Caco-2 (cell line): ENCODE measurements around the gene WDFY2. TPM values are rescaled to one million over a fixed set of nuclear protein-coding genes. Genes with fewer than 3 reads are reported as not detected.

Experiments
- BruUV-seq: library from RNA; stranded (reverse); fragments of 400-500 nt; replicated peaks from 2 replicates; lab custom pipeline; 2021; lab: Mats Ljungman, UMichigan
- CTCF ChIA-PET: fragments of 300-600 bp; sonication (Branson Sonifier 250); formaldehyde crosslinking; loops from one replicate; lab custom pipeline; 2022; ENCODE audit warnings: antibody characterized with exemption; lab: Charles Lee
- POLR2A ChIA-PET: fragments of 300-600 bp; sonication (Branson Sonifier 250); formaldehyde crosslinking; loops from one replicate; lab custom pipeline; 2022; ENCODE audit warnings: antibody characterized with exemption; lab: Charles Lee
- DNase-seq, 2 experiments: peaks; one replicate each; pipeline versions ENCODE4 v3.0.0 to v3.0.0-alpha.2; 2020 to 2022
- H3K27me3 ChIP-seq: replicated peaks from 2 replicates; pipeline ENCODE4 v1.6.0; 2011; ENCODE audit warnings: low read length; ENCODE audit not compliant: control insufficient read depth, insufficient read depth
- H3K36me3 ChIP-seq: 2 replicates; pipeline ENCODE4 v1.5.1; 2011; ENCODE audit warnings: low read length; ENCODE audit not compliant: control insufficient read depth, insufficient read depth
- H3K4me1 ChIP-seq: fragments of 250-450 bp; sonication (Bioruptor Pico); 2 replicates; pipeline ENCODE4 v1.5.1; 2020; ENCODE audit warnings: mild to moderate bottlenecking
- H3K4me3 ChIP-seq: 2 replicates; pipeline ENCODE4 v1.5.1; 2011; ENCODE audit warnings: low read depth, mild to moderate bottlenecking, control low read depth, low read length
- H3K9me3 ChIP-seq: fragments of 250-450 bp; sonication (Bioruptor Pico); 2 replicates; pipeline ENCODE4 v1.5.1; 2020; ENCODE audit warnings: mild to moderate bottlenecking, moderate library complexity
- H3K27ac Mint-ChIP-seq: one replicate; pipeline ENCODE4 v1.8.0; 2022; ENCODE audit warnings: mixed read lengths; ENCODE audit not compliant: unreplicated experiment
- H3K27me3 Mint-ChIP-seq: one replicate; pipeline ENCODE4 v1.8.0; 2022; ENCODE audit warnings: mixed read lengths; ENCODE audit not compliant: insufficient read depth, unreplicated experiment
- H3K36me3 Mint-ChIP-seq: one replicate; pipeline ENCODE4 v1.8.0; 2022; ENCODE audit warnings: mild to moderate bottlenecking, mixed read lengths; ENCODE audit not compliant: insufficient read depth, unreplicated experiment
- H3K4me1 Mint-ChIP-seq: one replicate; pipeline ENCODE4 v1.8.0; 2022; ENCODE audit warnings: low read depth, mixed read lengths; ENCODE audit not compliant: unreplicated experiment
- H3K4me3 Mint-ChIP-seq: one replicate; pipeline ENCODE4 v1.8.0; 2022; ENCODE audit warnings: mild to moderate bottlenecking, moderate library complexity, mixed read lengths; ENCODE audit not compliant: unreplicated experiment
- H3K9me3 Mint-ChIP-seq: one replicate; pipeline ENCODE4 v1.8.0; 2022; ENCODE audit warnings: mixed read lengths; ENCODE audit not compliant: unreplicated experiment
- CTCF ChIP-seq, 2 experiments: fragments of 200-600 bp in 1 of 2; IDR thresholded peaks; 1 replicate in 1 of 2; 2 replicates in 1 of 2; pipeline versions ENCODE4 v1.5.1 to v1.8.0; 2011 to 2022; ENCODE audit warnings: antibody characterized with exemption in 1 of 2, control low read depth in 1 of 2, inconsistent platforms in 1 of 2, low read depth in 1 of 2, low read length in 1 of 2, mild to moderate bottlenecking in 1 of 2, moderate library complexity in 1 of 2; ENCODE audit not compliant: insufficient read depth in 1 of 2, severe bottlenecking in 1 of 2, unreplicated experiment in 1 of 2
- intact Hi-C: fragments of 100-400 bp; cut with micrococcal nuclease; formaldehyde crosslinking; loops from one replicate; pipeline ENCODE4 v1.10.0; 2022; ENCODE audit not compliant: unreplicated experiment
- total RNA-seq: library from RNA; stranded (reverse); gene quantifications from 2 replicates; pipeline ENCODE4 v1.2.3, GENCODE V29; 2022

Gene WDFY2
- total RNA-seq, 1 experiment from 2014 or later = 9.2 TPM

GRCh38 chr13:51769455-51770127, 185.3 kb downstream of the WDFY2 start:
- ChIA-PET CTCF (no interaction called here), POLR2A (interaction anchor here (0.5 kb wide), 1 partner anchor 19 kb away, joined by 5 read pairs; no protein-coding TSS in a partner anchor)
- H3K4me3 Mint-ChIP-seq = no peak overlapping the region
- Histone ChIP-seq H3K27me3 (no peaks in the 10 kb centered on the region), H3K36me3 (no peaks in the 10 kb centered on the region), H3K9me3 (no peaks in the 10 kb centered on the region), H3K4me1 (no peaks in the 10 kb centered on the region; the same call in 1 of the 2 replicates), H3K4me3 (no peak overlapping the region)
- no peak for TF ChIP-seq CTCF (IDR thresholded peaks at IDR 0.05; ENCODE audit: insufficient read depth in 1 of 2, low read depth in 1 of 2, low read length in 1 of 2, severe bottlenecking in 1 of 2, unreplicated experiment in 1 of 2)
- intact Hi-C loops = no loop called here
- no TSS peak for BruUV-seq
- H3K27ac Mint-ChIP-seq = no peak overlapping the region
- DNase-seq = no peak
- H3K27me3 Mint-ChIP-seq = no peaks in the 10 kb centered on the region
- H3K9me3 Mint-ChIP-seq = no peaks in the 10 kb centered on the region
- no peaks in the 10 kb centered on the region for H3K4me1 Mint-ChIP-seq
- peaks cover 6% of the 10 kb centered on the region for H3K36me3 Mint-ChIP-seq

- Histone ChIP-seq H3K9me3 (no peaks in the 10 kb centered on the region), H3K27me3 (no peaks in the 10 kb centered on the region), H3K4me1 (no peaks in the 10 kb centered on the region), H3K4me3 (no peak overlapping the region), H3K36me3 (no peaks in the 10 kb centered on the region)
- H3K36me3 Mint-ChIP-seq = peaks cover 6% of the 10 kb centered on the region
- H3K4me1 Mint-ChIP-seq = no peaks in the 10 kb centered on the region
- TF ChIP-seq CTCF (IDR thresholded peaks at IDR 0.05; ENCODE audit: insufficient read depth in 1 of 2, low read depth in 1 of 2, low read length in 1 of 2, severe bottlenecking in 1 of 2, unreplicated experiment in 1 of 2) = no peak
- BruUV-seq = no TSS peak
- no peak overlapping the region for H3K27ac Mint-ChIP-seq
- intact Hi-C loops = no loop called here
- CTCF ChIA-PET = no interaction called here
- no peak overlapping the region for H3K4me3 Mint-ChIP-seq
- no peak for DNase-seq
- POLR2A ChIA-PET = no interaction called here
- H3K27me3 Mint-ChIP-seq = no peaks in the 10 kb centered on the region
- no peaks in the 10 kb centered on the region for H3K9me3 Mint-ChIP-seq
Measured at GRCh38 chr13:51770160-51770559, 185.9 kb downstream of the WDFY2 start.

GRCh38 chr13:51770681-51771417, 186.6 kb downstream of the WDFY2 start:
- ChIA-PET CTCF (interaction anchor here (1.0 kb wide), 1 partner anchor 27 kb away, joined by 3 read pairs; no protein-coding TSS in a partner anchor), POLR2A (no interaction called here)
- TF ChIP-seq CTCF (IDR thresholded peaks at IDR 0.05; ENCODE audit: insufficient read depth in 1 of 2, low read depth in 1 of 2, low read length in 1 of 2, severe bottlenecking in 1 of 2, unreplicated experiment in 1 of 2) = no peak
- Histone ChIP-seq H3K4me1 (no peaks in the 10 kb centered on the region), H3K36me3 (no peaks in the 10 kb centered on the region), H3K9me3 (no peaks in the 10 kb centered on the region), H3K4me3 (no peak overlapping the region), H3K27me3 (no peaks in the 10 kb centered on the region)
- Mint-ChIP-seq H3K36me3 (peaks cover 6% of the 10 kb centered on the region), H3K4me1 (no peaks in the 10 kb centered on the region), H3K9me3 (no peaks in the 10 kb centered on the region), H3K27ac (no peak overlapping the region), H3K4me3 (no peak overlapping the region), H3K27me3 (no peaks in the 10 kb centered on the region)
- BruUV-seq = no TSS peak
- DNase-seq = no peak
- intact Hi-C loops = no loop called here
